ENCODE results near the gene FANK1. TPM values are rescaled to one million over a fixed set of nuclear protein-coding genes. Genes with fewer than 3 reads are reported as not detected.

The FANK1 gene
- polyA plus RNA-seq, 2 of the 4 experiments (the other 2 are of a cell fraction) = 4.1 to 5.3 TPM

DNA sequence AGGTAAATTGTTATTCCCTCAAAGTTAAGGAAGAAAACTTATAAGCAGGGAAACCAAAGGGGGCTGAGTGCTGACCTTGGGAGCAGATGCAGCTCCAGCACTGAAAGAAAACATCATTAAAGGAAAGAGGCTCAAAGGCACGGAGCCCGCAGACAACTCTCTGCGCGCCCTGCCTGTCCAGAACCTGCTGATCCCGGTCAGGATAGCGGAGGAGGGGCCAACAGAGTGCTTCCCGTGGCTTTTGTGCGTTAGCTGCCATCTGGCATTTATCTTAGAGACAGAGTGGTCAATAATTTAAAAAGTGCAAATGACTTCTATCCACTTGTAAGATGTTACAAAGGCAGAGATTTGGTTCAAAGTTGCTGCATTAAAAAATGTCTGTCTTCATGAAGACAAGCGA, 162.1 kb downstream of the FANK1 start:
- no peak for DNase-seq (ENCODE audit: low read depth in 1 of 2, low spot score in 1 of 2)
- ATAC-seq = no peak
- TF ChIP-seq CBX2 (IDR thresholded peaks at IDR 0.05; ENCODE audit: borderline replicate concordance, low read depth) (no peak), GATA3 (IDR thresholded peaks at IDR 0.05; ENCODE audit: borderline replicate concordance) (no peak), FOSB (CRISPR knock-in tag; IDR thresholded peaks at IDR 0.05) (no peak), KDM5A (IDR thresholded peaks at IDR 0.05) (no peak), ZC3H11A (IDR thresholded peaks at IDR 0.05) (no peak), BHLHE40 (IDR thresholded peaks at IDR 0.05; ENCODE audit: low read depth, low read length) (no peak), CEBPB (IDR thresholded peaks at IDR 0.05) (no peak), HOXA7 (CRISPR knock-in tag; IDR thresholded peaks at IDR 0.05) (no peak), MAZ (IDR thresholded peaks at IDR 0.05; ENCODE audit: borderline replicate concordance, low read depth, low read length) (no peak), EP300 (IDR thresholded peaks at IDR 0.05) (no peak), POLR2AphosphoS2 (conservative IDR thresholded peaks at IDR 0.05; ENCODE audit: low read length) (no peak), PHF8 (IDR thresholded peaks at IDR 0.05; ENCODE audit: borderline replicate concordance, low read depth) (no peak), HOXB5 (CRISPR knock-in tag; IDR thresholded peaks at IDR 0.05) (no peak), FOSL2 (IDR thresholded peaks at IDR 0.05) (no peak), FOSL2 (CRISPR knock-in tag; IDR thresholded peaks at IDR 0.05) (no peak), RAD21 (conservative IDR thresholded peaks at IDR 0.05 in 1 of 2, IDR thresholded peaks at IDR 0.05 in 1 of 2) (no peak)
- TF ChIP-seq, protein P1, sequence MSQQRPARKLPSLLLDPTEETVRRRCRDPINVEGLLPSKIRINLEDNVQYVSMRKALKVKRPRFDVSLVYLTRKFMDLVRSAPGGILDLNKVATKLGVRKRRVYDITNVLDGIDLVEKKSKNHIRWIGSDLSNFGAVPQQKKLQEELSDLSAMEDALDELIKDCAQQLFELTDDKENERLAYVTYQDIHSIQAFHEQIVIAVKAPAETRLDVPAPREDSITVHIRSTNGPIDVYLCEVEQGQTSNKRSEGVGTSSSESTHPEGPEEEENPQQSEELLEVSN (IDR thresholded peaks at IDR 0.05; ENCODE audit: borderline replicate concordance, low read depth) = no peak
- TF ChIP-seq, protein P2, sequence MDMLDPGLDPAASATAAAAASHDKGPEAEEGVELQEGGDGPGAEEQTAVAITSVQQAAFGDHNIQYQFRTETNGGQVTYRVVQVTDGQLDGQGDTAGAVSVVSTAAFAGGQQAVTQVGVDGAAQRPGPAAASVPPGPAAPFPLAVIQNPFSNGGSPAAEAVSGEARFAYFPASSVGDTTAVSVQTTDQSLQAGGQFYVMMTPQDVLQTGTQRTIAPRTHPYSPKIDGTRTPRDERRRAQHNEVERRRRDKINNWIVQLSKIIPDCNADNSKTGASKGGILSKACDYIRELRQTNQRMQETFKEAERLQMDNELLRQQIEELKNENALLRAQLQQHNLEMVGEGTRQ (IDR thresholded peaks at IDR 0.05) = no peak
- TF ChIP-seq, protein P3, sequence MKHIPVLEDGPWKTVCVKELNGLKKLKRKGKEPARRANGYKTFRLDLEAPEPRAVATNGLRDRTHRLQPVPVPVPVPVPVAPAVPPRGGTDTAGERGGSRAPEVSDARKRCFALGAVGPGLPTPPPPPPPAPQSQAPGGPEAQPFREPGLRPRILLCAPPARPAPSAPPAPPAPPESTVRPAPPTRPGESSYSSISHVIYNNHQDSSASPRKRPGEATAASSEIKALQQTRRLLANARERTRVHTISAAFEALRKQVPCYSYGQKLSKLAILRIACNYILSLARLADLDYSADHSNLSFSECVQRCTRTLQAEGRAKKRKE (CRISPR knock-in tag; IDR thresholded peaks at IDR 0.05; ENCODE audit: low read depth) = no peak
- WGBS (ENCODE audit: missing lambda C conversion rate) = 91% methylated on average over 9 of the region's 9 CpGs
- peak overlapping the region in 1 of 2 experiments; percentile 50; a peak in 3 of 6 replicates for H3K27ac ChIP-seq
- H3K4me1 ChIP-seq = peaks cover 48% of the 10 kb centered on the region
- H3K4me2 ChIP-seq = no peak overlapping the region
- FAIRE-seq = no peak
- ChIA-PET POLR2A (no interaction called here), CTCF (interaction anchor here (1.1 to 2.7 kb wide), 3 partner anchors 26 to 328 kb away, joined by 4 to 6 read pairs (median 4); no protein-coding TSS in a partner anchor)
- no peak overlapping the region for H3K4me3 ChIP-seq
- H3K9me3 ChIP-seq = peaks cover 3% of the 10 kb centered on the region; the same call in 1 of the 3 replicates

Small RNA genes within 50 kb of the gene (small RNA-seq; reads per million reads assigned to genes)
- gene GNG10P1 (0 reads per million in 6 experiments), gene RF00017 (0 reads per million in 6 experiments), gene RNU2-42P (0 reads per million in 6 experiments)

Other genes starting within 250 kb of the FANK1 start
- gene TEX36, start 213.4 kb upstream of the FANK1 start, polyA plus RNA-seq (2011; rRNA removed) = not detected in 2 replicates
- not detected in 3 replicates for gene TEX36, start 213.4 kb upstream of the FANK1 start, polyA plus RNA-seq (2017; fragmentation: RNase III; extraction: RNeasy Plus Mini Kit Qiagen cat#74134 plus additional on column Dnase treatment)
- gene EDRF1, start 176.9 kb upstream of the FANK1 start, polyA plus RNA-seq (2011; rRNA removed) = 31.1 and 37.9 TPM in 2 replicates
- 19.7 to 21.1 TPM (median 20.0 TPM) in 3 replicates for gene EDRF1, start 176.9 kb upstream of the FANK1 start, polyA plus RNA-seq (2017; fragmentation: RNase III; extraction: RNeasy Plus Mini Kit Qiagen cat#74134 plus additional on column Dnase treatment)
- gene MMP21, start 120.7 kb upstream of the FANK1 start, polyA plus RNA-seq (2011; rRNA removed) = 0.04 and 0.08 TPM in 2 replicates
- gene MMP21, start 120.7 kb upstream of the FANK1 start, polyA plus RNA-seq (2017; fragmentation: RNase III; extraction: RNeasy Plus Mini Kit Qiagen cat#74134 plus additional on column Dnase treatment) = 0.04 TPM in 2 of 3 replicates, not detected in the other
- gene UROS, start 73.3 kb upstream of the FANK1 start, polyA plus RNA-seq (2011; rRNA removed) = 53.6 and 71.1 TPM in 2 replicates
- gene UROS, start 73.3 kb upstream of the FANK1 start, polyA plus RNA-seq (2017; fragmentation: RNase III; extraction: RNeasy Plus Mini Kit Qiagen cat#74134 plus additional on column Dnase treatment) = 50.2 to 52.9 TPM (median 51.1 TPM) in 3 replicates
- 74.0 and 130 TPM in 2 replicates for gene BCCIP, start 73.0 kb upstream of the FANK1 start, polyA plus RNA-seq (2011; rRNA removed)
- gene BCCIP, start 73.0 kb upstream of the FANK1 start, polyA plus RNA-seq (2017; fragmentation: RNase III; extraction: RNeasy Plus Mini Kit Qiagen cat#74134 plus additional on column Dnase treatment) = 140 to 170 TPM (median 142 TPM) in 3 replicates
- gene DHX32, start 15.3 kb upstream of the FANK1 start, polyA plus RNA-seq (2011; rRNA removed) = 59.2 and 61.8 TPM in 2 replicates
- 28.2 to 40.5 TPM (median 37.4 TPM) in 3 replicates for gene DHX32, start 15.3 kb upstream of the FANK1 start, polyA plus RNA-seq (2017; fragmentation: RNase III; extraction: RNeasy Plus Mini Kit Qiagen cat#74134 plus additional on column Dnase treatment)